GM12878 (cell line): ENCODE data around the gene PPP1R3G.

Experiments used
- CEBPB ChIP-seq, 2 experiments: fragments of 150-350 bp in 1 of 2; IDR thresholded peaks; 2 replicates each; pipeline ENCODE4 v1.6.1; 2012 to 2014; ENCODE audit warnings: low read depth in 2 of 2, low read length in 2 of 2, borderline replicate concordance in 1 of 2, inconsistent platforms in 1 of 2
- CHD4 ChIP-seq: fragments of 200-600 bp; sonication (generic); IDR thresholded peaks from 2 replicates; pipeline ENCODE4 v1.6.1; 2016; ENCODE audit warnings: mild to moderate bottlenecking
- NR2C2 ChIP-seq: IDR thresholded peaks from 2 replicates; pipeline ENCODE4 v1.6.1; 2011; ENCODE audit warnings: borderline replicate concordance, low read depth; ENCODE audit not compliant: control insufficient read depth, insufficient read length
- POLR2A ChIP-seq: IDR thresholded peaks from 2 replicates; pipeline ENCODE4 v1.6.1; 2011; ENCODE audit warnings: low read depth, mild to moderate bottlenecking, low read length
- POLR2AphosphoS5 ChIP-seq: IDR thresholded peaks from 2 replicates; pipeline ENCODE4 v1.6.1; 2011; ENCODE audit warnings: mild to moderate bottlenecking, low read length, inconsistent platforms
- RCOR1 ChIP-seq: conservative IDR thresholded peaks from 2 replicates; pipeline ENCODE4 v1.6.1; 2012; ENCODE audit warnings: low read depth, low read length, improper control_type of control experiment
- TAF1 ChIP-seq: IDR thresholded peaks from 2 replicates; pipeline ENCODE4 v1.6.1; 2011; ENCODE audit warnings: mild to moderate bottlenecking, low read depth, low read length, borderline replicate concordance
- TF ChIP-seq, protein P1 (sequence below), 3 experiments: IDR thresholded peaks in 2 of 3; conservative IDR thresholded peaks in 1 of 3; 2 replicates each; pipeline ENCODE4 v1.5.1; 2011; ENCODE audit warnings: low read depth in 3 of 3, low read length in 3 of 3, mild to moderate bottlenecking in 3 of 3, control low read depth in 2 of 3, moderate library complexity in 2 of 3, inconsistent platforms in 1 of 3, mixed read lengths in 1 of 3; ENCODE audit not compliant: control insufficient read depth in 2 of 3, insufficient read depth in 1 of 3; ENCODE audit errors: extremely low read depth in 1 of 3
- TF ChIP-seq, protein P2 (sequence below): IDR thresholded peaks from 2 replicates; pipeline ENCODE4 v1.6.1; 2012; ENCODE audit warnings: low read length, inconsistent platforms

DNA sequence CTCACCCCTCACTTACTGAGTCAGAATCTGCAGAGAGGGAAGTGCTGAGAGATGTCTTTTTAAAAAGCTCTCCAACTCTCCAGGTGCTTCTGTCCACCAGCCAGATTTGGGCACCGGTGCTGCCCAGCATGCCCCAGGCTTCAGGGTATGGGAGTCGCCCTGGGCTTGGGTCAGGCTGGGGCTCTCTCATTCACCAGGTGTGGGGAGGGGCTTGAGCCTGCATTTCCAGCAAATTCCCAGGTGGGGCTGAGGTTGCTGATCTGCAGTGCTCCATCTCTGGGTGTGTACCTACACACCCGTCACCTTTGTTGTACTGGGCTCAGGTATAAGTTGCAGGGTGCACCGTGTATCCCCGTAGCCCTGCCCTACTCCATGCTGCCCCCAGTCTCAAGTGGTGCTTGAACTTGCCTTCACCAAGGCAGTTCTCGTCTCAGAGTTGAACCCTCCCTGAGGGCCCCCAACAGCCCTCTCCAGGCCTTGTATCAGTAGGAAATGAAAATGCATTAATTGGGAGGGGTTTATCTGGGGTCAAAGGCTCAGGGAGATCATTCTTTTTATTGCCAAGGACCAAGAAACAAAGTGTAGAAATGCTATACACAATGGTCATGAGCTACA lies 23.5 kb downstream of the PPP1R3G start:
- TF ChIP-seq, protein P1, sequence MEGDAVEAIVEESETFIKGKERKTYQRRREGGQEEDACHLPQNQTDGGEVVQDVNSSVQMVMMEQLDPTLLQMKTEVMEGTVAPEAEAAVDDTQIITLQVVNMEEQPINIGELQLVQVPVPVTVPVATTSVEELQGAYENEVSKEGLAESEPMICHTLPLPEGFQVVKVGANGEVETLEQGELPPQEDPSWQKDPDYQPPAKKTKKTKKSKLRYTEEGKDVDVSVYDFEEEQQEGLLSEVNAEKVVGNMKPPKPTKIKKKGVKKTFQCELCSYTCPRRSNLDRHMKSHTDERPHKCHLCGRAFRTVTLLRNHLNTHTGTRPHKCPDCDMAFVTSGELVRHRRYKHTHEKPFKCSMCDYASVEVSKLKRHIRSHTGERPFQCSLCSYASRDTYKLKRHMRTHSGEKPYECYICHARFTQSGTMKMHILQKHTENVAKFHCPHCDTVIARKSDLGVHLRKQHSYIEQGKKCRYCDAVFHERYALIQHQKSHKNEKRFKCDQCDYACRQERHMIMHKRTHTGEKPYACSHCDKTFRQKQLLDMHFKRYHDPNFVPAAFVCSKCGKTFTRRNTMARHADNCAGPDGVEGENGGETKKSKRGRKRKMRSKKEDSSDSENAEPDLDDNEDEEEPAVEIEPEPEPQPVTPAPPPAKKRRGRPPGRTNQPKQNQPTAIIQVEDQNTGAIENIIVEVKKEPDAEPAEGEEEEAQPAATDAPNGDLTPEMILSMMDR (IDR thresholded peaks at IDR 0.05 in 2 of 3, conservative IDR thresholded peaks at IDR 0.05 in 1 of 3; ENCODE audit: control insufficient read depth in 2 of 3, extremely low read depth in 1 of 3, insufficient read depth in 1 of 3, low read depth in 3 of 3, low read length in 3 of 3): no peak
- no peak for TF ChIP-seq TAF1
- TF ChIP-seq POLR2AphosphoS5: no peak
- TF ChIP-seq RCOR1: no peak
- no peak for TF ChIP-seq CHD4
- no peak for TF ChIP-seq CEBPB (IDR thresholded peaks at IDR 0.05; ENCODE audit: borderline replicate concordance in 1 of 2, low read depth in 2 of 2, low read length in 2 of 2)
- no peak for TF ChIP-seq NR2C2
- no peak for TF ChIP-seq POLR2A
- TF ChIP-seq, protein P2, sequence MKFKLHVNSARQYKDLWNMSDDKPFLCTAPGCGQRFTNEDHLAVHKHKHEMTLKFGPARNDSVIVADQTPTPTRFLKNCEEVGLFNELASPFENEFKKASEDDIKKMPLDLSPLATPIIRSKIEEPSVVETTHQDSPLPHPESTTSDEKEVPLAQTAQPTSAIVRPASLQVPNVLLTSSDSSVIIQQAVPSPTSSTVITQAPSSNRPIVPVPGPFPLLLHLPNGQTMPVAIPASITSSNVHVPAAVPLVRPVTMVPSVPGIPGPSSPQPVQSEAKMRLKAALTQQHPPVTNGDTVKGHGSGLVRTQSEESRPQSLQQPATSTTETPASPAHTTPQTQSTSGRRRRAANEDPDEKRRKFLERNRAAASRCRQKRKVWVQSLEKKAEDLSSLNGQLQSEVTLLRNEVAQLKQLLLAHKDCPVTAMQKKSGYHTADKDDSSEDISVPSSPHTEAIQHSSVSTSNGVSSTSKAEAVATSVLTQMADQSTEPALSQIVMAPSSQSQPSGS: no peak
